Omental fat pad (tissue), 4 donors: ENCODE results near the gene NALCN. TPM values are rescaled to one million over a fixed set of nuclear protein-coding genes. Genes with fewer than 3 reads are reported as not detected.

Experiments used
- ATAC-seq: fragments of 150-250 bp; one replicate; pipeline ENCODE4 v1.9.1; 2016; ENCODE audit warnings: mild to moderate bottlenecking, moderate library complexity; ENCODE audit not compliant: low FRiP score
- DNase-seq: peaks from one replicate; pipeline ENCODE4 v3.0.0-alpha.2; 2019; ENCODE audit warnings: low spot score
- total RNA-seq, 4 donors: library from RNA; depleted of rRNA; stranded (reverse); fragments of >200 nt; gene quantifications; one replicate each; pipeline ENCODE4 v1.1.0, GENCODE V29; 2016
- TF ChIP-seq, protein P1 (sequence below), 3 donors: fragments of 450-650 bp; IDR thresholded peaks; one replicate each; pipeline ENCODE4 v1.5.1; 2016 to 2017; ENCODE audit warnings: antibody characterized with exemption in 3 of 3, mild to moderate bottlenecking in 3 of 3, moderate library complexity in 2 of 3

The NALCN gene
- total RNA-seq, 4 donors from 2014 or later: 0.28 to 0.84 (median 0.38) TPM

DNA sequence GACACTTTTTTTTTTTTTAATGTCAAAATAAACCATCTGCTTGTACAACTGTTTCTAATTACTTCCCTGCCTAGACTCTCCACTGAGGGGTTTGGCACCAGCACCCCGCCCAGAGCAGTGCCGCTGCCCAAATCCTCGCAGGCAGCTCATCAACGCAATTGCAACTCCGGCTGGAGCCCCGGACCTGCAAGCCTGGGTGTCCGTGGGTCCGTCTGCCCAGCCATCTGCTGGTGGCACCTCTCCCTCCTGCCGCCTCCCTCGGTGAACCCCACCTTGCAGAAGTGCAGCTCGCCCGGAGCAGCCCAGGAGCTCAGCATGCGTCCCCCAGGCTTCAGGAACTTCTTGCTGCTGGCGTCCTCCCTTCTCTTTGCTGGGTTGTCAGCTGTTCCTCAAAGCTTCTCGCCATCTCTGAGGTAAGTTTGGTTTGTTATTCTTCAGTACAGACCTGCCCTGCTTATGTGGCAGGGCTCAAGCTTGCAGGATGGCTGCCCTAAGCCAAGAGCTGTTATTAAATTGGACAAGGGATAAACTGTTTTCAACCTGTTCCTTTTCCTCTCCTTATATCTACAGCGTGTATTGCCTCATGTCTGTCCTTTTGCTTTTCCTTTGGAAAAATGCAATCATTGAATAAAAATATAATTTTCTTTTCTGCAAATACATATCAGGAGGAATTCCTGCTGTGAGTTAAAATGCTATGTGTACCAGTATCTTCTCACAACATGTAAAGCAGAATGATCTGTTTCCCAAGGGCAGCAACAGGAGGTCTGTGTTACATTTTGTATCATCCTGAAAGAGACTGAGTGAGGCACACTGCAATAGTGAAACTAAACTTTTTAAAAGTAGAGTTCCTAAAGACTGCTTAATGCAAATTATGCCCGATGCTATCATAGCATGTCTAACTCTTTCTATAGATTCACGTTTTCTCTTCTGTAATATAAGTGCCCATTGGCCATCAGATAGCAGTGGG lies 36.5 kb upstream of the NALCN start, which contains the start of gene ITGBL1:
ITGBL1 (plus strand) TSS at position 157 of the 967 bp plus-strand sequence; CDS start at position 316, 159 bp downstream.
- TF ChIP-seq, protein P1, sequence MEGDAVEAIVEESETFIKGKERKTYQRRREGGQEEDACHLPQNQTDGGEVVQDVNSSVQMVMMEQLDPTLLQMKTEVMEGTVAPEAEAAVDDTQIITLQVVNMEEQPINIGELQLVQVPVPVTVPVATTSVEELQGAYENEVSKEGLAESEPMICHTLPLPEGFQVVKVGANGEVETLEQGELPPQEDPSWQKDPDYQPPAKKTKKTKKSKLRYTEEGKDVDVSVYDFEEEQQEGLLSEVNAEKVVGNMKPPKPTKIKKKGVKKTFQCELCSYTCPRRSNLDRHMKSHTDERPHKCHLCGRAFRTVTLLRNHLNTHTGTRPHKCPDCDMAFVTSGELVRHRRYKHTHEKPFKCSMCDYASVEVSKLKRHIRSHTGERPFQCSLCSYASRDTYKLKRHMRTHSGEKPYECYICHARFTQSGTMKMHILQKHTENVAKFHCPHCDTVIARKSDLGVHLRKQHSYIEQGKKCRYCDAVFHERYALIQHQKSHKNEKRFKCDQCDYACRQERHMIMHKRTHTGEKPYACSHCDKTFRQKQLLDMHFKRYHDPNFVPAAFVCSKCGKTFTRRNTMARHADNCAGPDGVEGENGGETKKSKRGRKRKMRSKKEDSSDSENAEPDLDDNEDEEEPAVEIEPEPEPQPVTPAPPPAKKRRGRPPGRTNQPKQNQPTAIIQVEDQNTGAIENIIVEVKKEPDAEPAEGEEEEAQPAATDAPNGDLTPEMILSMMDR (IDR thresholded peaks at IDR 0.05): no peak
- ATAC-seq (no peak), DNase-seq (no peak)

DNA sequence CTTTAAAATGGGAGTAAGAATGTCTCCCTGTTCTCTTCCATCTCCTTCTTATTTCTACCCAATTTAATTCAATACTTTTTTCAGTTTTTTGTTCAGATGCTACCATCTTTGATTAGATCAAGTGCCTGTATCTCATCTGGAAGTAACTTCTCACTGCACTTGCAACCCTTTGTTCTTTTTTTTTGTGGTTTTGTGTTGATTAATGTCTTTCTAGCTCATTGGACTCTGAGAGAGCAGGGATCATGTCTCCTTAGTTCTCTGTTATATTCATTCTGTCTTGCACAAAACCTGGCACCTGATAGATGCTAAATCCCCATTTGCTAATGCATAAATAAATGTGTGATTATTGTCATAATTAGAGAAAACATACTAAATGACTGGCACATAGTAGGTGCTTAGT lies 35.3 kb upstream of the NALCN start:
- TF ChIP-seq, protein P1 (IDR thresholded peaks at IDR 0.05): no peak
- no peak for DNase-seq
- ATAC-seq: no peak

DNA sequence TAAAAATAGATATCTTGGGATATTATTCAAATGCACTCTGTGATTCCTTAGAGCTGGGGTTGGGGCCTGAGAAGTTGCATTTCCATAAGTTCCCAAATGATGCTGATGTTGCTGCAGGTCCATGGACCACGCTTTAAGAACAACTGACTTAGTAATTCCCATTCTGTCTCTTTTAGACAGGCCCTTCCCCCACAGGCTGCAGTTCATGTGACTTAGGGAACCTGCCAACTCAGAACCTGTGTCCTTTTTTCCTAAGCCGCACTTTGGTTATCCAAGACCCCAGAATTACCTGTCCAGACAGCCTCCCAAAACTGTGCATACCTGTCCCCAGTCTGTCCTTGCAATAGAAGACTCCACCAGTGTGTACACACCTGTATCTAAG lies 34.4 kb upstream of the NALCN start:
- TF ChIP-seq, protein P1 (IDR thresholded peaks at IDR 0.05): no peak
- DNase-seq: no peak
- no peak for ATAC-seq

DNA sequence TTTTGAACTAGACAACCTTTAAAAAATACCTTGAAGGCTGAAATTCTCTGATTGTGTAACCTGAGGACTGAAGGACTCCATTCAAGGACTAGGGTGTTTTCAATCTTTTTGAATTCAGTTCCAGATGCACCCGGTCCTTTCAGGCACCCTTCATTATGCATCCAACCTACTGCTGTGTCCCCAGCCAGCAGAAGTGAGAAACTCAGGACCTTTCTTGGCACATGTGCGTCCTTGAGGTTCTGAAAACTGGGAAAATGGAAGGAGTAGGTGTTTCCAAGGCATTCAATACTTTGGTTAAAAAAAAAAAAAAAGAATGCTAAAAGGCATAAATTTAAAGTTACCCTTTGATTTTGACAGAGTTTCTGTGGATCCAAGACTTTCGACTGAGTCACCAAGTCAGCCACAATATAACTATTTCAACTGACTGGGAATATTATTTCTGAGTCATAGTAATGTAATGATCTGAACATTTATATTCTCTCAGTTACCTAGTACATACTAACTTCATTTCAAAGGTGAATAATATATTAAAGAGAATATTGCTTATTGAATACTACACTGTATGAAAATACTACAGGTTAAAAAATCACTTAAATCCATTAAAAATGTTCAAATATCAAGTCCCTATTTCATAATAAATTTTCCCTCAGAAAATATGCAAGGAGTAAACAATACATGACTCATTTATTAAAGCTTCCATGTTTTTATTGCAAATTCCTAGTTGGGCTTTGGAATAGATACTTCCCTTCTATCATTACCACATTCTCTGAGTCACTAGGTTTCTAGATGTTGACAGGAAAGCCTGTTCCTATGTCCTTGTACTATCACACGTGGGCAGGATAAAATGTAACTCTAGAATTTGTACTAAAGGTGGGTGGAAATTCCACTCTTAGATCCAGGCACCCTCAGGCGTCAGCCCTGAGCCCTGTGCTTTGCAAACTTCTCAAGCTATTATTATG lies 33.8 kb upstream of the NALCN start:
- TF ChIP-seq, protein P1 (IDR thresholded peaks at IDR 0.05): no peak
- no peak for DNase-seq
- peak; percentile 87 for ATAC-seq

DNA sequence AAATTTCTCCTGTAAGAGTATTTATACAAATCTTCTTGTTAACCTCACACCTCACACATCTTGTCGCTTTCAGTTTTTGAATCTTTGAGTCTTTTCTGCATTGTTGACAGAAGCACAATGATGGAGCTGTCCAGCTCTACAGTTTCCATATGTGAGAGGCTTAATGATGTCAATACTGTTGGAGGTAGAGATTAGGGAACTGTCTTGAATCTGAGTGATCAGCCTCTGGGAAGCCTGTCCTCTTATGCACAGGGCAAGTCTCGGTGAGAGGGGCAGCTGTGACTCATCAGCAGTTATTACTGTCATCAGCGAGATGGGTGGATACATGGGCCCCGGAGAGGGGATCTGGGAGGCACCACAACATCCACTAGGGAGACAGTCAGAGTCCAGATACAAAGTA lies 31.5 kb upstream of the NALCN start:
- ATAC-seq: no peak
- TF ChIP-seq, protein P1 (IDR thresholded peaks at IDR 0.05): no peak
- DNase-seq: no peak

DNA sequence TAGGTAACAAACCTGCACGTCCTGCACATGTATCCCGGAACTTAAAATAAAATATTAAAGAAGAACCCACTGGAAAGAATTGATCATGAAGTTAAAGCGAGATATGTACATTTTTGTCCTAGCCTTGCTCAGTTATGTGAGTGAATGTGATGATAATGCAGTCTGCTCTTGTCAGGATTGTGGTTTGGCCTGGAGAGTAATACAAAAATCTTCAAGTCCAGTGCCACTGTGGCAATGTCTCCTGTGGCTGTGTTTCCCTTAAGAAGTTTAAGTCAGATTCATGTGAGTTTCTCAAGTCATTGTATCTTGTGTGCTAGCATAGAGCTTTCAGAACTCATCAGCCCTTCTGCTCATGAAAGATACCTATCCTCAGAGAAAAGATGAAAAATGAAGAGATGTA lies 18.2 kb upstream of the NALCN start:
- no peak for ATAC-seq
- no peak for DNase-seq
- TF ChIP-seq, protein P1 (IDR thresholded peaks at IDR 0.05): no peak
